Inflammatory macrophage treated with lipopolysaccharide for 4 hours (primary cell): ENCODE results near the gene ATP5F1D.
A peak's percentile ranks its signal among the peaks of the same experiment; 100 is the strongest.

ENCODE experiments used
- DNase-seq: peaks from one replicate; pipeline ENCODE4 v3.0.0-alpha.2; 2020

ATP5F1D gene

DNA sequence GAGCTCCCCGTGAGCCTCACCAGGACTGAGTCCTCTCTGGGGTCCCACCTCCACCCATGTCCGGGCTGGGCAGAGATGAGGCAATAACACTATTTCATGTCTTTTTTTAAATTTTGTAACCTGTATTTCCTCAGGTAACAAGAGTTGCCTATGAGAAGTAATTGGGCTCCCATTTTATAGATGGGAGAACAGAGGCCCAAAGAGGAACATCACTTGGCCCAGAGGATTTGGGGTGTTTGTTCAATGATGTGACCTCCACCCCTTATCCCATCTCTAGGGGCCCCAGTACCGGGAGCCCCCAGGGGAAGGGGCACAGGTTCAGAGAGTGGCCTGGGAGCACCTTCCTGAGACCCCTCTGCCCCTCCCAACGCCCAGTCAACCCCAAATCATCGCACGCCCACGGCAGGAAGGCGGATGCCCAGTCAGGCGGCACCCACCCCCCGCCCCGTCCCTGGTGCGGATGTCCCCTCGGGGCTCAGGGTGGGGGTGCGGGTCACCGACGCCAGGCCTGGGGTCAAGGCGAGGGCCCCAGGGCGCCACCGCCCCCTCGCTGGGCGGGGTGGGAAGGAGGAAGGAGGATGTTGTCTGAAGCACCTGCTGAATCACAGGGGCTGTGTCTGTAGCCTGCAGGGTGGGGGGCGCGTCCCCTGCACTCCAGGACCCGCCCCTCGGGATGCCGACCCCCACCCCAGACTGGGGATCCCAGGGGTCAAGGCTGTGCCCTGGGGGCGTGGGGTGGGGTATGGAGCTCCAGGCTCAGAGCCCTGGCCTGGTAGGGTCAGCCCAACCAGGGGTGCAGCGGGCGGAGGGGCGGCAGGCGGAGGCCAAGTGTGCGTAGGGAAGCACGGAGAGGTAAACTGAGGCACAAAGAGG is 18.6 kb downstream of the ATP5F1D start:
- peak; percentile 49 for DNase-seq

DNA sequence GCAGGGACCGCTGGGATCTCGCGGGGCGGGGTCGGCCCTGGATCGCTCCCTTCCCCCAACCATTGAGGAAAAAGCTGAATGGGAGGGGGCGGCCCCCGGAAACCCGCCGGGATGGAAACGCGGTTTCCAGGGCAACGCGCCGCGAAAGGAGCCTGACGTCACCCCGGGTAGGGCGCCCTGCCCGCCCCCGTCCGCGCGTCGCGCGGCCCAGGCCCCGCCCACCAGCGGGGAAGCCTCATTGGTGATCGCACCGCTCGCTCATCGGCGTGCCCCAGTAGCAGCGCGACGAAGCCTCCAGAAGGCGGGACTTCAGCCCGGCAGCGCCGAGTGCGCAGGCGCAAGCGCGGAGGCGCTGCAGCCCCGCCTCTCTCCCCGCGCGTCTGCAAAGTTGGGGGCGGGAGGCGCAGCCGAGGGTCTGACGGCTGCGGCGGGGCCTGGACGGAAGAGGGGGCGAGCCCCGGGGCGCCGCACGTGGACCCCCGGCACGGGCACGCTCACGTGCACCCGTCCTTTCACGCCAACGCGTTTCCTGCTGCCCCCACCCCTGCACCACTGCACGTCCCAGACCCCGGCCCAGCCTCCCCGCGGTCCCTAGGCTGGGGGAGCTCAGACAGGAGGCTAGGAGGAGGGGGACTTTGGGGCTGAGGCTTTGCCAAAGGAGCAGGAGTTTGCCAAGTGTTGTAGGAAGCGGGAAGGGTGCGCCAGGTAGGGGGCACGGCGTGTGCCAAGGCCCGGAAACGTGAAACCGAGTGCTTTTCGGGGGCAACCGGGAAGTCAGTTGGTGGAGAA is 19.4 kb downstream of the ATP5F1D start:
- peak; percentile 98 for DNase-seq

DNA sequence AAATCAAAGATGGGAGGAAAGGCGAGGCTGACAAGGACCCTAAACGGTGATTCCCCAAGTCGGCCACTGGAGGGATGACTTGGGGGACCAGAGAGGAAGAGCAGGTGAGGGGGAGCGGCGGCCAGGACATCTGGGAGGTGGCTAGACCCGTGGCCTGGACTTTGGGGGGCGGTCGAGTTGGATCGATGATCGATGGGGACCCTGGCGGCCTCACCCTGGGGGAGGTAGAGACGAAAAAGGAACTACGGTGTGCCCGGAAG is 19.9 kb downstream of the ATP5F1D start:
- DNase-seq = no peak

DNA sequence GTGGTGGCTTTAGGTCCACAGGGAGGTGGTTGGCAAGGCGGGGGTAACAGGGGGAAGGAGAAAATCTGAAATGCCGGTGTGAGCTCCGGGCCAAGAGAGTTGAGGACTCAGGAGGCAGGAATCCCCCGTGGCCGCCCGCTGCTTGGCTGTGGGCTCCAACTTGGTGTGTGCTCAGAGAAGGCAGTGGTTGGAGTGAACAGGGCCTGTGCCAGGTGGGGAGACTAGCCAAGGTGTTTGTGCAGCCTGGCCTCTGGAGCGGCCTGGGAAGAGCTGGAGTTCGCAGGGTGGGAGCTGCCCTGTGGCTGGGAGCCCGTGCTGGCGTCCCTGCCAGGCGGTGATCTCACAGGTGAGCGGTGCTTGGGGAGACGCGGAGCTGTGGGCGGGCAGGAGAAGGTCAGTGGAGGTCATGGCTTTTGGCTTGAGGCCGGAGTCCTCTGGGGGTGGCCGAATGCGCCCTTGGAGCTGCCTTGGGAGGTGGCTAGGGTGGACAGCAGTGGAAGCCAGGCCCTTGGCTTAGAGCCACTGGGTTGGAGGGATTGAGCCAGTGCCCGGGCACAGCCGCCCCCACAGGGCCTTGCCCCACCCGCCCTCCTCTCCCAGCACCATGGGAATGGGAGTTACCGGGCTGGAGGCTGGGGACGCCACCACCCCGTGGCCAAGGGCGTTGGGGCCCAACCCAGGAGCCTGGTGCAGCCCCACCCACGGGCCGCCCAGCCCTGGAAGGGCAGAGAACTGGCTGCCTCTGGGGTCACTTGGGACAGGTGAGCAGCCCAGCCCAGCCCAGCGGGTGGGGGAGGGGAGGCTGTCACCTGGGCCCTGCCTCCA is 20.5 kb downstream of the ATP5F1D start:
- DNase-seq = no peak

DNA sequence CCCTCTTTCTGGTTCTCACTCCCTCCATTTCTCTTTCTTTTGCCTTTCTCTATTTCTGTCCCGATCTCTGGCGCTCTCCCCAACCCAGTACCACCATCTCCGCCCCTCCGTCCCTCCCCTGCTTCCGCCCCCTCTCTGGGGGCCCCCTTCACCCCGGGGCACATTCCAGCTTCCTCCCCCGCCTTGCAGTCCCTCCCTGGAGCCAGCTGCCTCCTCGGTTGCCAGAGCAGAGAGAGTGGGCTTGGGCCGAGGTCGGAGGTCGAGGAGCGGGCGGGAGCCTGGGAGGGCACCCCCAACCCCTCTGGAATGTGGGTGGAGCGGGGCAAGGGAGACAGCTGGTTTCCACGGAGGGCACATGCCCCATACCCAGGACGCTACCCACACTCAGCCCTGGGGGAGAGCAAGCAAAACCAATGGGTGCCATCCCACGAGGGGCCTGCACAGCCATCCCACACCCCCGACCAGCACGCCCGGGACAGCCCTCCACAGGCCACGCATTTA is 21.1 kb downstream of the ATP5F1D start:
- DNase-seq = no peak

DNA sequence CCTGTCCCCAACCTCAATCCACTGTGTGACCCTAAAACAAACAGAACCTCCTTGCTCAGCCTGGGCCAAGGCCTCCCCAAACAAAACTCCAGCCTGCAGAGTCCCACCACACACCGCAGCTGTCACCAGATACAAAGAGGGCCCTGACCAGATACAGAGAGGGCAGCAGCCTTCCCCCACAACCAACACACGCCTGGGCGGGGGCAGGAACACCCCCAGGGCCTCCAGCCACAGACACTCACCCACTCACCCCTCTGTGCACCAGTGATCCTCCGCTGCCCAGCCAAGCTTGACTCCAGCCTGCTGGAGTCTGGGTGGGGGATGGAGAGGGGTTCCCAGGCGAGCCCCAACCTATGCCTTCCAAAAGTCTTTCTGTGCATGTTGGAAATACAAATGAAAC is 21.6 kb downstream of the ATP5F1D start:
- no peak for DNase-seq

DNA sequence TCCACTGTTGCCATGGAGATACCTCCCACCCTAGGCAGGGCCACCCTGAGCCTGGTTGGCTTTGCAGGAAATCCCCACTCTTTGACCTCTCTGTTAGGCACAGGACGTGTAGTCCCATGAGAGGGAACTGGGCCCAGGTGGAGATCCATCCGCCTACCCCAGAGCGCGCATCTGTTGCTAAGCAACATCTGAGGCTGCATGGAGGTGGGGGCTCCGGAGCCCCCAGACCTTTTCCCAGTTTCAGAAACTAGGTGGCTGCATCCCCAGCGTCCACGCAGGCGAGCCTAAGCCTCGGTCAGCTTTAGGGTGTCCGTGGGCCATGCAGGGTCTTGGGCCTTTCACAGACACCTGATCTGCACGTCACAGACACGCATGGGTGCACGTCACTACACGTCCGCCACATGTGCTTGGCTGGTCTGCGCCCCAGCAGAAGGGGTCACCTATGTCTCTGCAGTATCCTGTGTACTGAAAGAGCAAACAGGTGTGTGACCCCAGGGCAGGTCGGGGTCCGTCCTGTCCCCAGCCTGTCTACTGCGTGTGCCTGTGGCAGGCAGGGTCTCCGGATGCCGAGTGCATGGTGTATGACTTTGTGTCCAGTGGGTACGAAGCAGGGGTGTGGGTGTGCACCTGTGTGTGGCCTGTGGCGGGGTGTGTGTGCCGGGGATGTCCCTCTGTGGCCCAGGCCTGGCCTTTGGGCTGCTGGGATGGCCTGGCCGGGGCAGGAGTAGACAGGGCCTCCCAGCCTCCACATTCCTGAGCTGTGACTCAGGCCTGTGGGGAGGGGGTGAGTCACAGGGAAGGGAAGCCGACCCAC is 23.5 kb downstream of the ATP5F1D start:
- DNase-seq = no peak

DNA sequence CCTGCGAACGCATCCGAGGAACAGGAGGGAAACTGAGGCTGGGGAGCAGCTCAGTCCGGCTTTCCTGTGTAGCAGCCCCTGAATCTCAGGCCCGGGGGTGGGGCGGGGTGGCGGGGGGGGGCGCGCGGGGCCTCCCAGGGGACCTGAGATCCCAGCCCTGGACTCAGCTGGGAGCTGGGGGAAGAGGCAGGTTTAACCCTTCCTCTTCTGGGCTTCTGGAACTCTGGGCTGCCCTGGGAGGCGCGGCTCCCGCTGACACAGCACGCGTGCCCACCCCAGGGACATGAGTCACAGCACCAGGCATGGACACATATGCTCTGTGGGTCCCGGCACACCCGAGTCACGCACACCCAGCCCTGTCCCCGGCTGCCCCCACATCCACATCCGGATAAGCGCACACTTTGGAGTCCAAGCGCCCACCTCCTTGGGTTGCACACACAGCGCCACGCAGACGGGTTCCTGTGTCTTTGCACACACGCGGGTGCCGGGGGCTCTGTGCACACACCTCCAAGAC is 24.1 kb downstream of the ATP5F1D start:
- peak; percentile 75 for DNase-seq

DNA sequence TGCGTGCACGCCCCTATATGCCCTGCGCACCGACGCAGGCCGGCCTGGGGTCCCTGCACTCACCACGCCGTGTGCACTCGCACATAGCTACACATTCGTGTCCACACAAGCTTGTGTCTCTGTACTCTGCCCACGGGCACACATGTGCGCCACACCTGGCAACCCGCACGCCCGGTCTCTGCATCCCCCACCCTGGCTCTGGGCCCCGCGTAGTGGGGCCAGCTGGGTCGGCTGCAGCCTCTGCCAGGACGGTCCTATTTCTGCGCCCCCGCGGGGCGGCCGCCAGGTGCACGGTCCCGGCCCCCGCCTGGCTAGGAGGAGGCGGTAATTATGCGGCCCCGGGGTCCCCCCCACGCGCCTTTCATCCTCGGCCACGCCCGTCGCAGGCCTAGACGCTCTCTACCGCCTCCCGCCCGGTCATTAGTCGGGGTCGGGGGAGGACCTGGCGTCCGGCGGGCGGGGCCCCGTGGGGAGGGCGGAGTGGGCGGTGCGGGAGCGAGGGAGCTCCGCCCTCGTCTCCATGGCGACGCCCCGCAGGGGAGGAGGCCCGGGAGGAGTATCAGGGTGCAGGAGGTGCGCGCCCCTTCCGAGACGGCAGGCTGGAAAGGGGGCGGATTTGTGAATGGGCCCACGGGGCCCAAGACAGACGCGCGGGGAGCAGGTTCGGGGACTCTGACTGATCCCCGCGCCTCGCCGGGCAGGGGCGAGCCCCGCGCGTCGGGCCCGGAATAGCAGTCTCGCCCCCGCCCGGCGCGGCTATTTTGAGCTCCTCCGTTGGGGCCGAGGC is 24.8 kb downstream of the ATP5F1D start:
- peak; percentile 82 for DNase-seq

DNA sequence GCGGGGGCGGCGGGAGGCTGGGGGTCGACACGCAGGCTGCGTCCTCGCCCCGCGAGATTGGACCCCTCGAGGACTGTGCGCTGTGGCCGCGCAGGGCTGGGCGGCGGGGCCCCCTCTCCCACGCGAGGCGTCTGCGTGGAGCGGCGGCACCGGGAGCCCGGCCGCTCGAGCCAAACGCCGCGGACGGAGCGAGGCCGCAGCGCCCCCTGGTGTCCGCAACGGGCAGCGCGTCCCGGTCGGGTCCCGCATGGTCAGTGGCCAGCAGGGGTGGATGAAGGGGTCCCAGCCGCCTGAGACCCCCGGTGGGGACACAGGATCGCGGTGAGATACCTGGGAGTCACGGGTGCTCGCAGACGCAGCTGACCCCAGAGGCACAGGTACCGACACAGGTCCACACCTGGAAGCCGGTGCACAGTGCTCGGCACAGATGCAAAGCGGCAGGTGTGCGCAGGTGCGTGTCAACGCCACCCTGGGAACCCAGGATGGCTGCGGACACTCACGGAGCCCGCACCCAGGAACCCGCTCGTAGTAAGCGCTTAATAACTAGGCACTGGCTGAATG is 25.4 kb downstream of the ATP5F1D start:
- peak; percentile 62 for DNase-seq

DNA sequence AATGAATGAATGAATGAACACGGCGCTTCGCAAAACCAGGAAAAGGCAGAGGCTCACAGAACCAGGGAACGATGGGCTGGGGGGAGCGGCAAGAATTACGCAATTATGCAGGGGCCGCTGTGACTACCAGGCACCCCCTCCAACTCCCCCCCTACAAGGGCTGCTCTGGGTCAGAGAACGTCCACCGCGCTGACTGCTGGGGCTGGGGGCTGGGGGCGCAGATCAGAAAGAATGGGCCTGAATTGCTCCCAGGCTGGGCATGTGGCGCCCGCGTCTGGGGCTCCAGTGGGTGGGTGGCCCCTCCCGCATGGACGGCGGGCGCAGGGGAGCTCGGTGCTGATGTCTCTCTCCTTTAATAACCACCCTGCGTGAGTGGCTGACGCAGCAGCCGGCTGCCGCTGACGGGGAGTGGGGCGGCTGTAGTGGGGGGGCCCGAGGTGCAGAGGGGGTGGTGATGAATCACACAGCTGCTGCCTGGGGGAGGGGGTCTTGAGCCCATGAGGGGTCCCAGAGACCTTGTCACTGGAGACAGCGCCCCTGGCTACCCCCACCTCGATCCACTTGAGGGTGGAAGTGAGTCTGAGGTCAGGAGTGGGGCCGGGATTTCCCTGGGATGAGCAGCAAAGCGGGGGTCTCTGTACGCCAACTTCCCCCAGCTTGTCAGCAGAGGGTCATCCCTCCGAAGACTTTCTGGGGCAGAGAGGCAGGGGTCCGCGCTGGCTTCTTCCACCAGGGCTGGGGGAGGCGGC is 26.1 kb downstream of the ATP5F1D start:
- no peak for DNase-seq

DNA sequence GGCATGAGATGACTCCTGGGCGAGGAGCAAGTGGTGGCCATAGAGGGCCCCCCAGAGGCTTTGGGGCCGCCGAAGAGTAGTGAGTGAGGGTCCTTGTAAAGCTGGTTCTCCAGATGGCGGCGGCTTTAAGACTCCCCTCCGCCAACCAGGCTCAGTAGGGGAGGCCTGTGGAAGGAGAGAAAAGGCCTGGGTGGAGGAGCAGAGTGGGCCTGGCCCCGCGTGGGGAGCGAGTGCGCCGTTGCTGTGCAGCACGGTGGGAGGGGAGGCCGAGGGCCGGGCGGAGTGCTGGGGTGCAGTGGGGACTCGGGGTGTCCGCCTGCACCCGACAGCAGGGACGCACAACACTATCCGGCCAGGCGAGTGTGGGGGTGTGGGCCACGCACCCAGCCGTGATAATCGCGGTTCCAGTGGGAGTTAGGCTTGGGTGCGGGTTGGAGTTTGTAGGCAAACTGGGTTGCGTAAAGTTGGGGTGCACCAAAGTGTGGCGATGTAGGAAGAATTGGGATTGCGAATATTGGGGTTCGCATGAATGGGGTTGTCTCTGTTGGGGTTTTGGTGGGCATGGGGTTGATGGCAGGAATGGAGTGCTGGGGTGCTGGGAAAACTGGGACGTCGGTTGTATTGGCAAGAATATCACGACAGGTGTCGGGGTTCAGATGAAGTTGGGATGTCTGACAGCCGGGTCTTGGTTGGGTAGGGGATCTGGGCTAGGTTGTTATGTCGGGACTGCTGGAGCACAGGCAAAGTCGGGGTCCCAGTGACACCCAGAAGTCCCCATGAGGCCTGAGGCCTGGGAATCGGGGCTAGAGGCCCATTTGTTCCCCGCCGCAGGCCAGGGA is 26.9 kb downstream of the ATP5F1D start:
- DNase-seq = no peak

DNA sequence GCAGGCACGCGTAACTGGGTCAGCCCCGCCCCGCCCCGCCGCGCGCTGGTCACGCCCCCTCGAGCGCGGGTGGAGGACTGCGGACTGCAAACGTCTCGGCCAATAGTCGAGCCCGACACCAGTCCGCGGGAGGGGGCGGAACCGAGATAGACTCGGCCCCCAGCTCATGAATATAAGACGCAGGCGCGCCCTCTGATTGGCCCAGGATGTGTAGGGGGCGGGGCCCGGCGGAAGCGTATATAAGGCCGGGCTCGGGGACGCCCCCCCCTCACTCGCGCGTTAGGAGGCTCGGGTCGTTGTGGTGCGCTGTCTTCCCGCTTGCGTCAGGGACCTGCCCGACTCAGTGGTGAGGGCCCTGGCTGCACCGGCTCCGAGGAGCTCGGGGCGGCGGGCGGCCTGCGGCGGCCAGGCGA is 27.5 kb downstream of the ATP5F1D start, which contains the start of gene CIRBP:
TSS of gene CIRBP (plus strand) at position 268 of the 413 bp plus-strand sequence. CDS start 1,602 bp downstream, outside the sequence.
- DNase-seq = peak; percentile 100

DNA sequence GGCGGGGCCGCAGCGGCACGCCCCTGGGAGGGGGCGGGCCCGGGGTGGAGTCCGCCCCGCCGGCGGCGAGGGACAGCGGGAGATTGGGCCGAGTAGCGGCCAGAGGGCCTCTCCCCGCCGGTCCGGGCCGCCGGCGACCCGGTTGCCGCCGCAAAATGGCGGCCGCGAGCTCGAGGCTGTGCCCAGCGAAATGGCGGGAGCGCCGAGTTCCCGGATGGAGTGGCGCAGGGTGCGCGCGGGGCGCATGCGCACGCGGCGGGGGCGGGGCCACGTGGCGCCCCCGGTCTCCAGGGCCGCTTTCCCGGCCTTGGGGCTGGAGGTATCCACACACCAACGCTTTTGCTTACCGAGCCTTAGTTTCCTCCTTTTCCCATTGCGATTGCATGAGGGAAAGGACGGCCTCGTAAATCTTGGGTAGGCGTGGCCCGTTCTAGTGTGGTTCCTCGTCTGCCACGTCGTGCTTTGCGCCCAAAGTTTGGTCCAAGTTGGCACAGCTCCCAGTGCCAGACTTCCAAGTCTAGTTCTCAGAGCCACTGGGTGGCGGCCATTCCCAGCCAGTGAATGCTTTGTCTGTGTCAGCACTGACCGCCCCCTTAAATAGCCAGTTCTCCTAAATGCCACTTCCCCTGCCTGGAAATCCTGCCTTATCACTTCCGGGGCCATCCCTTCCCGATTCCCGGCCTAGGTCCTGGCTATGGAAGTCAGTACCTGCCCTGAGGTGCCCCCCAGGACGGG is 28.1 kb downstream of the ATP5F1D start:
- peak; percentile 87 for DNase-seq

DNA sequence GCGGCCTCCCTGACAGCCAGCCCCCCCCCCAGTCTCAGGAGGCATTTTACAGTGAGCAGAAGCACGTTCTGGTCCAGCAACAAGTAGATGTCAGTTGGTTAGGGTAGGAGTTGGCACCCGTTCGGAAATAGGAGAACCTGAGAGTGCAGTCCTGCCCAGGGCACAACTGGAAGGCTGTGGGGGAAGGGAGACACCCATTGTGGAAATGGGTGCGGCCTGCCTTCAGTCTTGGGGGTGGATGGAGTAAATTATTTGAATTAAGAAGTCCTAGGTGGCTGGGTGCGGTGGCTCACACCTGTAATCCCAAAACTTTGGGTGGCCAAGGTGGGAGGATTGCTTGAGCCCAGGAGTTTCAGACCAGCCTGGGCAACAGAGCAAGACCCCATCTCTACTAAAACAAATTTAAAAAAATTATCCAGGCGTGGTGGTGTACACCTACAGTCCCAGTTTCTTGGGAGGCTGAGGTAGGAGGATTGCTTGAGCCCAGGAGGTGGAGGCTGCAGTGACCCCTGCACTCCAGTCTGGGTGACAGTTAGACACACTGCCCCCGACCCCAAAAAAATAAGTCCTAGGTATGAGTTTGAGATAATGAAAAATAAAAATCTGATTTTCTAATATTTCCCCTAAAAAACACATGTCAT is 28.8 kb downstream of the ATP5F1D start:
- peak; percentile 34 for DNase-seq

DNA sequence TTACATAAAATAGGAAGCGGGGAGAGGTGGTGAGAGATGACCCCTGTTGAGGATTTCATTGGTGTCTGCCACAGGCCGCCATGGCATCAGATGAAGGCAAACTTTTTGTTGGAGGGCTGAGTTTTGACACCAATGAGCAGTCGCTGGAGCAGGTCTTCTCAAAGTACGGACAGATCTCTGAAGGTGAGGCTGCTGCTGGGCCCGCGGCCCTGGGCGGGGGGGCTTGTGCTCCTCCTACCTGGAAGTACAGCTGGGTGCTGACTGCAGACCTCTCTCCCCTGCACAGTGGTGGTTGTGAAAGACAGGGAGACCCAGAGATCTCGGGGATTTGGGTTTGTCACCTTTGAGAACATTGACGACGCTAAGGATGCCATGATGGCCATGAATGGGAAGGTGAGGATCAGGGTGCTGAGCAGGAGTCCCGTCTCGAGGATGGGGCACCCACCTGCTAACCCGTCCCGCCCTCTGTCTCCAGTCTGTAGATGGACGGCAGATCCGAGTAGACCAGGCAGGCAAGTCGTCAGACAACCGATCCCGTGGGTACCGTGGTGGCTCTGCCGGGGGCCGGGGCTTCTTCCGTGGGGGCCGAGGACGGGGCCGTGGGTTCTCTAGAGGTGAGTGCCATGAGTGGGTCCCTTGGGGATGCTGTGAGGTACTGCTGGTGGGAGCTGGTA is 29.4 kb downstream of the ATP5F1D start:
- DNase-seq = no peak
